HUES48 (cell line): ENCODE measurements around the gene FAM240B.

Experiments used
- H3K27ac ChIP-seq: one replicate; pipeline ENCODE4 v1.7.0; 2013; ENCODE audit warnings: low read depth, low read length, inconsistent platforms
- H3K27me3 ChIP-seq: 2 replicates; pipeline ENCODE4 v1.6.1; 2013; ENCODE audit warnings: mild to moderate bottlenecking, low read length; ENCODE audit not compliant: control insufficient read depth, insufficient read depth
- H3K36me3 ChIP-seq: 2 replicates; pipeline ENCODE4 v1.6.1; 2013; ENCODE audit warnings: low read length; ENCODE audit not compliant: control insufficient read depth, insufficient read depth
- H3K4me1 ChIP-seq: 2 replicates; pipeline ENCODE4 v1.6.1; 2013; ENCODE audit warnings: mild to moderate bottlenecking, low read length; ENCODE audit not compliant: control insufficient read depth, insufficient read depth
- H3K4me3 ChIP-seq: 2 replicates; pipeline ENCODE4 v1.5.1; 2013; ENCODE audit warnings: mild to moderate bottlenecking, low read depth, low read length
- H3K9ac ChIP-seq: 2 replicates; pipeline ENCODE4 v1.6.1; 2013; ENCODE audit warnings: mild to moderate bottlenecking, low read depth, low read length, moderate library complexity
- H3K9me3 ChIP-seq: 2 replicates; pipeline ENCODE4 v1.6.1; 2013; ENCODE audit warnings: low read length; ENCODE audit not compliant: control insufficient read depth, insufficient read depth

The FAM240B gene

GRCh38 chr9:38671372-38671731, 48.6 kb downstream of the FAM240B start:
- Histone ChIP-seq H3K4me3 (no peak overlapping the region), H3K4me1 (peaks cover 14% of the 10 kb centered on the region), H3K9ac (no peak overlapping the region), H3K36me3 (no peaks in the 10 kb centered on the region), H3K27me3 (no peaks in the 10 kb centered on the region), H3K9me3 (no peaks in the 10 kb centered on the region), H3K27ac (no peak overlapping the region)

DNA sequence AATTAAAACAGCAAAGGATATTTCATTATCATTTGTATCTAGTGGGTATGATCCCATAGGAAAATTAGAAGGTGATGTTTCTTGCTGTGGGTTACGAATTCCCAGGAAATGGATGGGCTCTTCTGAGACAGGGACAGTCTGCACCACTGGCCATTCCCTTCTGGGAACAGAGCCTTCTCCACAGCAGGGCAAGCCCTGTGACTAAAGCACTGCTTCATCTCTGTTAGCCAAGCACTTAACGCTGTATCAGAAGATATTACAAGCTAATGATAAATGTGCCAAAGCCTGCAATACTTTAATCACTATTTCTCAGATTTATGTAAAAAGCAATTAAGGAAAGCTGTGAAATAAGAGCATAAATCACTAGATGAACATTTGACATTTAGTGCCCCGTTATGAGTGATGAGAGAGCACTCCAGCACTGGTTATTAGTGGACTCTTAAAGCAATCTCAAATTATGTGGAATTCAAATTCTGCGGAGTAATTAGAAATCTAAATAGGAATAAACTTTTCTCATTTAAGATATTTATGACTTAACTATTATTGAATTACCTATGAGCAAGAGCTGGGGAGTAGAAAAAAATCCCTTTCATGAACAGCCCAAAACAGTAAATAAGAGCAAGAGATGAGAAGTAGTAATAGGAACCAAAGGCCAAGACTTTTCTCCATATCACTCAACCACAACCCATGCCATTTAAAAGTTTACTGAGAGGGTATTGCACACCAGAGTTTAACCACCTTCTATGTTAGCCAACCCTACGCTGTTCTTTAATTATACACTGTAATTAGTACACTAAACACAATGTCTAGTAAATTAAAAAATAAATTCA, 49.2 kb downstream of the FAM240B start:
- Histone ChIP-seq H3K9ac (no peak overlapping the region), H3K4me3 (no peak overlapping the region), H3K4me1 (peaks cover 14% of the 10 kb centered on the region), H3K9me3 (no peaks in the 10 kb centered on the region), H3K27ac (no peak overlapping the region), H3K27me3 (no peaks in the 10 kb centered on the region), H3K36me3 (no peaks in the 10 kb centered on the region)

- H3K27ac ChIP-seq, result no peak overlapping the region
- no peaks in the 10 kb centered on the region for H3K9me3 ChIP-seq
- H3K4me3 ChIP-seq, result no peak overlapping the region
- no peaks in the 10 kb centered on the region for H3K36me3 ChIP-seq
- H3K9ac ChIP-seq, result no peak overlapping the region
- peaks cover 14% of the 10 kb centered on the region for H3K4me1 ChIP-seq
- no peaks in the 10 kb centered on the region for H3K27me3 ChIP-seq
Measured at GRCh38 chr9:38668791-38669466, 51.0 kb downstream of the FAM240B start.

GRCh38 chr9:38662763-38663593, 57.0 kb downstream of the FAM240B start:
- Histone ChIP-seq H3K27ac (no peak overlapping the region), H3K4me1 (no peaks in the 10 kb centered on the region), H3K27me3 (no peaks in the 10 kb centered on the region), H3K4me3 (no peak overlapping the region), H3K36me3 (no peaks in the 10 kb centered on the region), H3K9me3 (no peaks in the 10 kb centered on the region), H3K9ac (no peak overlapping the region)

DNA sequence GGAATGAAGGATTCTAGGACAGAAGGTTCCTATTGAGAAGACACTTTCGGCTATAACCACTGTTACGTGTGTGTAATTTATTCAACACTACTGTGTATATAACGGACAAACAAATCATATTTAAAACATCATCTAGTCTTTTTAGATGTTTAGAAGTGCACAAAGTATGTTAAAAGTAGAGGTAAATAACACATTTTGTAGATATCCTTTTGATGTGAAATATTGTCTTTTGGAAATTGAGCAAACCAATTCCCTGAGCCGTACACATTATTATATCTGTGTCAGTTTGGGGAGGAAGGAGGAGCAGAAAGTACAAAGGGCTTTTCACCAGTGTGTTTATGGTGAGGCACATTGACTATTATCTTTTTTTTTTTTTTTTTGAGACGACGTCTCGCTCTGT, 60.4 kb downstream of the FAM240B start:
- H3K27ac ChIP-seq, result no peak overlapping the region
- no peaks in the 10 kb centered on the region for H3K27me3 ChIP-seq
- H3K4me3 ChIP-seq, result no peak overlapping the region
- H3K9ac ChIP-seq, result no peak overlapping the region
- H3K4me1 ChIP-seq, result no peaks in the 10 kb centered on the region
- H3K36me3 ChIP-seq, result no peaks in the 10 kb centered on the region
- H3K9me3 ChIP-seq, result no peaks in the 10 kb centered on the region

GRCh38 chr9:38656896-38657295, 63.0 kb downstream of the FAM240B start:
- Histone ChIP-seq H3K9me3 (no peaks in the 10 kb centered on the region), H3K9ac (no peak overlapping the region), H3K27me3 (no peaks in the 10 kb centered on the region), H3K36me3 (no peaks in the 10 kb centered on the region), H3K4me1 (no peaks in the 10 kb centered on the region), H3K4me3 (no peak overlapping the region), H3K27ac (no peak overlapping the region)

- Histone ChIP-seq H3K36me3 (no peaks in the 10 kb centered on the region), H3K9ac (no peak overlapping the region), H3K27ac (no peak overlapping the region), H3K27me3 (no peaks in the 10 kb centered on the region), H3K9me3 (no peaks in the 10 kb centered on the region), H3K4me1 (no peaks in the 10 kb centered on the region), H3K4me3 (no peak overlapping the region)
Measured at GRCh38 chr9:38652486-38652885, 67.4 kb downstream of the FAM240B start.

DNA sequence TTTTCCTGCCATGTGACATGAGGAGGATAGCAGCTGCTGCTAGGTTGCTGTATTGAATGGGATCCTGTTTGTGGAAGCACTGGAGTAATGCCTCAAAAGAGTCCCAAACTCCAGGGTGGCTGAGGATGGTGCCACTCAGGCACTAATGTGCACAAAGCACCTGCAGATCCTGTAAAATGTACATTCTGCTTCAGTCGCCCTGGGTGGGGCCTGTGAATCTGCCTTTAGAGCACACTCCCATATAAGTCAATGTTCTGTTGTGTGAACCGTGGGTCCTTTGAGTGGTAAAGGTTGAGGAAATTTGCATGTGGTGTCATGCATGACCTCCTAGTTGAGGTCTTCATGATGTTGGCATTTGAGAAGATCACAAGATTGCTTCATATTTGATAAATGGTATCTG, 67.9 kb downstream of the FAM240B start:
- no peaks in the 10 kb centered on the region for H3K9me3 ChIP-seq
- H3K4me1 ChIP-seq, result no peaks in the 10 kb centered on the region
- H3K4me3 ChIP-seq, result no peak overlapping the region
- H3K27me3 ChIP-seq, result no peaks in the 10 kb centered on the region
- H3K9ac ChIP-seq, result no peak overlapping the region
- H3K36me3 ChIP-seq, result no peaks in the 10 kb centered on the region
- H3K27ac ChIP-seq, result no peak overlapping the region

DNA sequence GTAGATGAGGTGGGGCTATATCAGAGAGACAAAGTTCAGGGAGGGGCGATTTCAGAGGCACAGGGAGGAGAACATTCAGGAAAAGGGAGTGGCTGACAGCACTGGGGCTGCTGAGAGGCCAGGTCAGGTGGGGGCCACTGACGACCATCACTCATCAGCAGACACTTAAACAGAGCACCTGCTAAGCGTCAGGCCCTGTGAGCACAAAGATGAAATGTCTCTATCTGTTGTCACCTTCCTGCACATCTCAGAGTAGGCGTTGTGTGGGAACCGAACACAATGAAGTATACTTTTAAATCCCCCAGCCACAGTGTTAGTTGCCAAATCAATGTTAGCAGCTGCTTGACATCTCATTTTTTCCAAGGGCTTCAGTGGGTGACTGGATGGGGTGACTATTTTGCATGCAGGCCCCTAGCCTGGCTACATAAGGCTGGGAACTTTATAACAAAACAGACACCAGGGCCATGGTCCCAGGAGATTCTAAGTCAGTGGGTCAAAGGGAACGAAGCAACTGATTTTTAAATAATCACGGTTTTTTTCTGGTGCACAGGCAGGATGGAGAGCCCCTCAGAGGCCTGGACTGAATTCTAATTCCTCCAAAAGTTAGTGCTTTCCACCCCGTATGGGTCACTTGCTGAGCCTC, 68.4 kb downstream of the FAM240B start:
- no peak overlapping the region for H3K27ac ChIP-seq
- H3K4me3 ChIP-seq, result no peak overlapping the region
- H3K9ac ChIP-seq, result no peak overlapping the region
- no peaks in the 10 kb centered on the region for H3K9me3 ChIP-seq
- H3K27me3 ChIP-seq, result no peaks in the 10 kb centered on the region
- H3K4me1 ChIP-seq, result no peaks in the 10 kb centered on the region
- no peaks in the 10 kb centered on the region for H3K36me3 ChIP-seq

DNA sequence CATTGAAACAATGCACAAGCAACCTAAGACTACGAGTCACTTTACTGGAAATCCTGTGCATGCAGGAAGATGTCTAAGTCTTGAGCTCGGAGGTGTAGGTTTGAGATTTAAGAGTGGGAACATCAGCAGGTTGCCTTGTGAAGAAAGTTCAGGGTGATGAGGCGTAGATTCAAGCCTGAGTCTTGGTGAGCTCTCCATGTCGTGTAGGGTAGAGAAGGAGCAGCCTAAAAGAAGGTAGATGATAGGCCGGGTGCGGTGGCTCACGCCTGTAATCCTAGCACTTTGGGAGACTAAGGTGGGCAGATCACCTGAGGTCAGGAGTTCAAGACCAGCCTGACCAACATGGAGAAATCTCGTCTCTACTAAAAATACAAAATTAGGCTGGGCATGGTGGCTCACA, 69.4 kb downstream of the FAM240B start:
- H3K9ac ChIP-seq, result no peak overlapping the region
- H3K9me3 ChIP-seq, result no peaks in the 10 kb centered on the region
- no peak overlapping the region for H3K4me3 ChIP-seq
- H3K36me3 ChIP-seq, result no peaks in the 10 kb centered on the region
- H3K27ac ChIP-seq, result no peak overlapping the region
- no peaks in the 10 kb centered on the region for H3K4me1 ChIP-seq
- H3K27me3 ChIP-seq, result no peaks in the 10 kb centered on the region
